Neural cell (in vitro differentiated cells): ENCODE measurements around the gene POM121L12. TPM values are rescaled to one million over a fixed set of nuclear protein-coding genes. Genes with fewer than 3 reads are reported as not detected.

Experiments used
- H2AFZ ChIP-seq: fragments of 200-600, 300-800 bp; sonication (generic), shearing (Covaris generic); 2 replicates; pipeline ENCODE4 v1.6.0; 2014; ENCODE audit warnings: low read depth, mild to moderate bottlenecking, antibody characterized with exemption, low read length, moderate library complexity
- H3F3A ChIP-seq: fragments of 200-600 bp; shearing (Covaris generic); 2 replicates; pipeline ENCODE4 v1.6.1; 2016; ENCODE audit warnings: mild to moderate bottlenecking, moderate library complexity, mixed read lengths, antibody characterized with exemption, low read length; ENCODE audit not compliant: insufficient read depth, poor library complexity, severe bottlenecking
- H3K27ac ChIP-seq: fragments of 200-600, 300-800 bp; sonication (generic), shearing (Covaris generic); 2 replicates; pipeline ENCODE4 v1.5.1; 2014; ENCODE audit warnings: mild to moderate bottlenecking, low read length, moderate library complexity
- H3K27me3 ChIP-seq: fragments of 300-800, 200-600 bp; sonication (generic), shearing (Covaris generic); 2 replicates; pipeline ENCODE4 v1.6.0; 2014; ENCODE audit warnings: mild to moderate bottlenecking, low read depth, low read length, moderate library complexity; ENCODE audit not compliant: insufficient read depth
- H3K36me3 ChIP-seq: fragments of 300-800, 200-600 bp; sonication (generic), shearing (Covaris generic); 2 replicates; pipeline ENCODE4 v1.5.1; 2014; ENCODE audit warnings: mild to moderate bottlenecking, antibody characterized with exemption, low read length, moderate library complexity; ENCODE audit not compliant: insufficient read depth
- H3K4me2 ChIP-seq: fragments of 300-800, 200-600 bp; sonication (generic), shearing (Covaris generic); 2 replicates; pipeline ENCODE4 v1.6.0; 2014; ENCODE audit warnings: mild to moderate bottlenecking, low read length
- H3K4me3 ChIP-seq: fragments of 300-800, 200-600 bp; sonication (generic), shearing (Covaris generic); 2 replicates; pipeline ENCODE4 v1.5.1; 2014; ENCODE audit warnings: mild to moderate bottlenecking, low read length, moderate library complexity
- H3K79me2 ChIP-seq: fragments of 200-600 bp; shearing (Covaris generic); replicated peaks from 2 replicates; pipeline ENCODE4 v1.6.0; 2014; ENCODE audit warnings: mild to moderate bottlenecking, low read length, moderate library complexity; ENCODE audit not compliant: insufficient read depth
- H3K9ac ChIP-seq: fragments of 300-800, 200-600 bp; sonication (generic), shearing (Covaris generic); 2 replicates; pipeline ENCODE4 v1.6.1; 2016; ENCODE audit warnings: mild to moderate bottlenecking, low read length, mixed read lengths
- H3K9me2 ChIP-seq: fragments of 200-600 bp; shearing (Covaris generic); 2 replicates; pipeline ENCODE4 v1.6.1; 2016; ENCODE audit warnings: mild to moderate bottlenecking, low read length, mixed read lengths; ENCODE audit not compliant: insufficient read depth
- H3K9me3 ChIP-seq: fragments of 200-600, 300-800 bp; sonication (generic), shearing (Covaris generic); 2 replicates; pipeline ENCODE4 v1.6.1; 2016; ENCODE audit warnings: mild to moderate bottlenecking, mixed run types, low read length, moderate library complexity, mixed read lengths
- H4K20me1 ChIP-seq: fragments of 200-600 bp; shearing (Covaris generic); 2 replicates; pipeline ENCODE4 v1.6.1; 2016; ENCODE audit warnings: mild to moderate bottlenecking, mixed run types; ENCODE audit not compliant: insufficient read depth
- CTCF ChIP-seq: fragments of 450-650 bp; IDR thresholded peaks from 2 replicates; pipeline ENCODE4 v1.5.1; 2014; ENCODE audit warnings: antibody characterized with exemption, mild to moderate bottlenecking, moderate library complexity; ENCODE audit not compliant: poor library complexity, severe bottlenecking
- EP300 ChIP-seq: fragments of 450-650 bp; conservative IDR thresholded peaks from 2 replicates; pipeline ENCODE4 v1.6.1; 2014; ENCODE audit warnings: antibody characterized with exemption, mild to moderate bottlenecking, moderate library complexity; ENCODE audit not compliant: poor library complexity, severe bottlenecking
- EZH2 ChIP-seq: fragments of 200-600, 300-800 bp; shearing (Covaris generic), sonication (generic); IDR thresholded peaks from 2 replicates; pipeline ENCODE4 v1.6.1; 2014; ENCODE audit warnings: antibody characterized with exemption, low read length, borderline replicate concordance, mild to moderate bottlenecking; ENCODE audit not compliant: insufficient read depth, poor library complexity, severe bottlenecking
- MXI1 ChIP-seq: fragments of 450-650 bp; conservative IDR thresholded peaks from 2 replicates; pipeline ENCODE4 v1.6.1; 2014; ENCODE audit warnings: antibody characterized with exemption, mild to moderate bottlenecking; ENCODE audit not compliant: poor library complexity, severe bottlenecking
- POLR2AphosphoS5 ChIP-seq: IDR thresholded peaks from 2 replicates; pipeline ENCODE4 v1.6.1; 2012
- RAD21 ChIP-seq: fragments of 450-650 bp; conservative IDR thresholded peaks from 2 replicates; pipeline ENCODE4 v1.6.1; 2014; ENCODE audit warnings: antibody characterized with exemption, mild to moderate bottlenecking, moderate library complexity
- REST ChIP-seq: IDR thresholded peaks from 2 replicates; pipeline ENCODE4 v1.6.1; 2012; ENCODE audit warnings: borderline replicate concordance
- SMC3 ChIP-seq: fragments of 450-650 bp; conservative IDR thresholded peaks from 2 replicates; pipeline ENCODE4 v1.6.1; 2014; ENCODE audit warnings: antibody characterized with exemption, mild to moderate bottlenecking, moderate library complexity; ENCODE audit not compliant: poor library complexity
- TAF1 ChIP-seq: IDR thresholded peaks from 2 replicates; pipeline ENCODE4 v1.6.1; 2012; ENCODE audit warnings: low read depth
- polyA plus RNA-seq: library from polyadenylated mRNA; depleted of rRNA; stranded (reverse); fragments of >200 nt; gene quantifications from 2 replicates; pipeline ENCODE4 v1.2.3, GENCODE V29; 2014

Gene POM121L12
- polyA plus RNA-seq, 1 donor from 2014 or later: not detected

- Histone ChIP-seq H3K27me3 (no peaks in the 10 kb centered on the region), H3F3A (no peaks in the 10 kb centered on the region), H4K20me1 (no peaks in the 10 kb centered on the region), H3K79me2 (no peaks in the 10 kb centered on the region), H3K36me3 (no peaks in the 10 kb centered on the region), H3K9me2 (no peaks in the 10 kb centered on the region), H3K9me3 (no peaks in the 10 kb centered on the region), H3K4me3 (no peak overlapping the region), H3K27ac (no peak overlapping the region), H3K9ac (no peak overlapping the region), H2AFZ (no peak overlapping the region), H3K4me2 (no peak overlapping the region)
- TF ChIP-seq RAD21 (no peak), MXI1 (no peak), EP300 (no peak), REST (no peak), POLR2AphosphoS5 (no peak), EZH2 (no peak), CTCF (no peak), TAF1 (no peak), SMC3 (no peak)
Measured at GRCh38 chr7:53001221-53001620, 34.2 kb upstream of the POM121L12 start.

GRCh38 chr7:53002389-53002788 is 33.0 kb upstream of the POM121L12 start:
- TF ChIP-seq REST: no peak
- no peak for TF ChIP-seq MXI1
- no peak for TF ChIP-seq TAF1
- no peak for TF ChIP-seq CTCF
- no peak for TF ChIP-seq EZH2
- no peak for TF ChIP-seq SMC3
- no peak for TF ChIP-seq RAD21
- no peak for TF ChIP-seq EP300
- Histone ChIP-seq H2AFZ (no peak overlapping the region), H3F3A (no peaks in the 10 kb centered on the region), H3K9me3 (peaks cover 3% of the 10 kb centered on the region), H3K27ac (no peak overlapping the region), H3K9ac (no peak overlapping the region), H3K27me3 (no peaks in the 10 kb centered on the region), H3K4me2 (no peak overlapping the region), H3K79me2 (no peaks in the 10 kb centered on the region), H3K9me2 (no peaks in the 10 kb centered on the region), H3K36me3 (no peaks in the 10 kb centered on the region), H3K4me3 (no peak overlapping the region), H4K20me1 (no peaks in the 10 kb centered on the region)
